Spinal cord (tissue), 10 donors: Measurements from ENCODE around the gene RET. TPM values are rescaled to one million over a fixed set of nuclear protein-coding genes. Genes with fewer than 3 reads are reported as not detected.

ENCODE experiments used
- DNase-seq, 6 donors: peaks; one replicate each; pipeline versions ENCODE4 v3.0.0 to v3.0.0-alpha.2; 2013 to 2015; ENCODE audit warnings: low spot score in 6 of 6, low read depth in 4 of 6
- H3K27ac ChIP-seq: one replicate; pipeline ENCODE4 v1.5.1; 2013; ENCODE audit warnings: low read depth, low read length, control low read depth
- H3K27me3 ChIP-seq: one replicate; pipeline ENCODE4 v1.6.1; 2013; ENCODE audit warnings: low read length; ENCODE audit not compliant: control insufficient read depth, insufficient read depth
- H3K36me3 ChIP-seq: one replicate; pipeline ENCODE4 v1.6.1; 2013; ENCODE audit warnings: low read length; ENCODE audit not compliant: control insufficient read depth, insufficient read depth
- H3K4me1 ChIP-seq: one replicate; pipeline ENCODE4 v1.6.1; 2013; ENCODE audit warnings: low read length; ENCODE audit not compliant: control insufficient read depth, insufficient read depth
- H3K4me3 ChIP-seq: one replicate; pipeline ENCODE4 v1.5.1; 2013; ENCODE audit warnings: low read depth, low read length, control low read depth
- H3K9me3 ChIP-seq: one replicate; pipeline ENCODE4 v1.6.1; 2013; ENCODE audit warnings: low read length; ENCODE audit not compliant: control insufficient read depth, insufficient read depth
- WGBS: methylation state at CpG from one replicate; pipeline ENCODE4 v1.1.5; 2013; ENCODE audit warnings: missing lambda C conversion rate; ENCODE audit not compliant: insufficient coverage; 5-methylcytosine and 5-hydroxymethylcytosine counted together
- long read RNA-seq, 4 donors: transcript quantifications; one replicate each; lab custom pipeline, GENCODE V29; 2026
- polyA plus RNA-seq, 2 donors: library from polyadenylated mRNA; unstranded; fragments of 120-200 nt; gene quantifications; one replicate each; pipeline ENCODE4 v1.2.1, GENCODE V29; 2013; ENCODE audit not compliant: insufficient read length in 2 of 2
- total RNA-seq, 2 donors: library from RNA; depleted of rRNA in 1 of 2; stranded (reverse); fragments of 120-200 nt in 1 of 2; fragments of >200 nt in 1 of 2; gene quantifications; one replicate each; pipeline versions ENCODE4 v1.2.3 to v1.2.4, GENCODE V29; 2013 to 2014
- donor health status: healthy.

The RET gene
- total RNA-seq (10 to 100 TPM in 1 of 2 donors, 1 to 10 TPM in 1; 9.5 to 49.9 TPM), polyA plus RNA-seq (10 to 100 TPM; 36.4 to 40.3 TPM)
- long read RNA-seq, donor 1, full-length matches to known transcripts: 1 of 1 reads
- long read RNA-seq, donor 1, partial matches to known transcripts: 0 of 1 reads
- long read RNA-seq, donor 1, other reads (novel, unspliced or antisense): 0 of 1 reads
- long read RNA-seq, donor 2, partial matches to known transcripts: 6 of 6 reads
- long read RNA-seq, donor 2, other reads (novel, unspliced or antisense): 0 of 6 reads
- long read RNA-seq, donor 3: 0 reads
- long read RNA-seq, donor 4: 0 reads

DNA sequence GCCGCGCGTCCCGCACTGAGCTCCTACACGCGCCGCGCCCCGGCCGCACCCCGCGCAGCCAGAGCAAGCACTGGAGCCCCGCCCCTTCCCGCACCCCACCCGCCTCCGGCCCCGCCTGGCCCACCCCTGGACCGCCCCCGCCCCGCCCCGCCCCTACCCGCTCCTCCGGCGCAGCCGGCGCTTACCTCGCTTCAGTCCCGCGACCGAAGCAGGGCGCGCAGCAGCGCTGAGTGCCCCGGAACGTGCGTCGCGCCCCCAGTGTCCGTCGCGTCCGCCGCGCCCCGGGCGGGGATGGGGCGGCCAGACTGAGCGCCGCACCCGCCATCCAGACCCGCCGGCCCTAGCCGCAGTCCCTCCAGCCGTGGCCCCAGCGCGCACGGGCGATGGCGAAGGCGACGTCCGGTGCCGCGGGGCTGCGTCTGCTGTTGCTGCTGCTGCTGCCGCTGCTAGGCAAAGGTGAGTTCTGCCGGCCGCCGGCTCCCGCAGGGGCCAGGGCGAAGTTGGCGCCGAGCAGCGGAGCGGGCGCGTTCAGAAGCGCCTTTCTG is at the start of gene RET:
RET (plus strand) TSS at position 194 of the 545 bp plus-strand sequence; CDS start at position 384, 190 bp downstream.
- H3K27me3 ChIP-seq: peaks cover 36% of the 10 kb centered on the region

DNA sequence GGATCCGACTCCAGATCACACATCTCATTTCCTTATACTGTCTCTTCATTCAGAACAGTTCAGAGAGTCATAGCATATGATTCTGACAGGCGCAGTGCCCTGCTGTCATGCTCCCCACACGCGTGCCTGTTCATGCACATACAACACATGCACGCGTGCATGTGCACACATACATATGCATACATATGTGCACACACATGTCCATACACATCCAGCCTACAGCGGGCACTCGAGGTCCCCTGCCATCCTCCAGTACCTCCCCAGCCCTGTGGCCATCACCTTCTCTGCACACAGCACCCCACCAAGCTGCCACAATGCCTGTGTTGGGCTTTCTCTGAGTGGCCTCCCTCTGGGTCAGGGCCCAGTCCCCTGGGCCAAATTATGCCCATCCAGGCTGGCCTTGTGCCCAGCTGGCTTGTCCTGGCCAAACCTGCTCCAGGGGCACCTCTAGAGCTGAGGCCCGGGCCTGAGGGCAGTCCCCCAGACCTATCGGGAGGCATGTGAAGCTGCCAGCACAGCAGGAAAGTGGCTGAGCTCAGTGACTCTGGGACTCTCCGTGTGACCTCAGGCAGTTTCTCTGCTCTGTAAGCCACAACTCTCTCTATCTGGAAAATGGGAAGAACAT is 49.4 kb upstream of the RET start:
- DNase-seq: no peak
- H3K27ac ChIP-seq: no peak overlapping the region

More for the DNA sequence above, at the start of gene RET:
- H3K9me3 ChIP-seq: no peaks in the 10 kb centered on the region
- DNase-seq: peak in 2 of 6 donors; percentile 43 to 76
- no peak within 1 kb of the TSS for H3K27ac ChIP-seq
- peak within 1 kb of the TSS; percentile 16 for H3K4me3 ChIP-seq
- WGBS: 0% methylated on average over 61 of the region's 78 CpGs
- H3K4me1 ChIP-seq: peaks cover 42% of the 10 kb centered on the region
- H3K36me3 ChIP-seq: no peaks in the 10 kb centered on the region

DNA sequence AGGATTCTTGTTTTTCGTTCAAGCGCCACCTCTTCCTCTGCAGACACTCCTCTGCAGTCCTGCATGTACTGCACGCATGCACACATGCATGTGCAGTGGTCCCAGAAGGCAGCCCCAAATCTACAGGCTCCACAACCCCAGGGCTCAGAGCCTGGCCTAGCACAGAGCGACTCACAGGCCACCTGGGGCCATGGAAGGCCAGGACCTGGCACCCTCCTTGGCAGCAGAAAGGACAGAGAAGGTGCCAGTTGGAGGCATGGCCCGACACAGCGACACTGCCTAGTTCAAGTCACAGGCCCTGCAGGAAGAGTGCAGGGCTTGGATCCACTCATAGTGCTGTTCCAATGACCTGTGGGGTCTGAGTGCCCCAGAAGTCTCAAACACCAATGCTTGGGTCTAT is 48.7 kb upstream of the RET start:
- Histone ChIP-seq H3K4me3 (no peak overlapping the region), H3K4me1 (peaks cover 10% of the 10 kb centered on the region), H3K27me3 (peaks cover 6% of the 10 kb centered on the region), H3K9me3 (peaks cover 2% of the 10 kb centered on the region), H3K27ac (no peak overlapping the region), H3K36me3 (no peaks in the 10 kb centered on the region)
- DNase-seq: no peak
- 90% methylated on average over 6 of the region's 6 CpGs for WGBS

More for the DNA sequence above, 49.4 kb upstream of the RET start:
- H3K4me1 ChIP-seq: peaks cover 10% of the 10 kb centered on the region
- H3K9me3 ChIP-seq: peaks cover 2% of the 10 kb centered on the region
- no peak overlapping the region for H3K4me3 ChIP-seq
- peaks cover 6% of the 10 kb centered on the region for H3K27me3 ChIP-seq
- WGBS: 89% methylated on average over 10 of the region's 11 CpGs
- H3K36me3 ChIP-seq: no peaks in the 10 kb centered on the region

DNA sequence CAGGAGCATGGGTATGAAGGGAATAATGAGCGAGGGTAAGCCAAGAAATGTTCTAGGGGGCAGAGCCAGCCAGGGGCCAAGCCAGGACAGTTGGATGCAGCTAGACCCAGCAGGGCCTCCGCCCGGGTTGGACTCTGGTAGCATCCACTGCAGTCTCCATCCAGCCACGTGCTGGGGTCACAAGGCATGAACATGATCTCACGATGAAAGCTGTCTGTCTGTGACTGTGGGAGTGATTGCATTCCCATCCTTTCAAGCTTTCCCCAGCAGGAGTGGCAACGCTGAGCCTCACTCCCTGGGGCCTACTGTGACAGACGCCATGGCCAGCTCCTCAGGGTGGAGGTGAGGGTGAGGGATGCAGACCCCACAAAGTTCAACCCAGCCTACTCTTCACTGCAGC is 47.8 kb upstream of the RET start:
- WGBS: 80% methylated on average over 5 of the region's 7 CpGs
- Histone ChIP-seq H3K4me1 (peaks cover 10% of the 10 kb centered on the region), H3K27me3 (peaks cover 6% of the 10 kb centered on the region), H3K4me3 (no peak overlapping the region), H3K36me3 (no peaks in the 10 kb centered on the region), H3K9me3 (peaks cover 2% of the 10 kb centered on the region), H3K27ac (no peak overlapping the region)
- no peak for DNase-seq

DNA sequence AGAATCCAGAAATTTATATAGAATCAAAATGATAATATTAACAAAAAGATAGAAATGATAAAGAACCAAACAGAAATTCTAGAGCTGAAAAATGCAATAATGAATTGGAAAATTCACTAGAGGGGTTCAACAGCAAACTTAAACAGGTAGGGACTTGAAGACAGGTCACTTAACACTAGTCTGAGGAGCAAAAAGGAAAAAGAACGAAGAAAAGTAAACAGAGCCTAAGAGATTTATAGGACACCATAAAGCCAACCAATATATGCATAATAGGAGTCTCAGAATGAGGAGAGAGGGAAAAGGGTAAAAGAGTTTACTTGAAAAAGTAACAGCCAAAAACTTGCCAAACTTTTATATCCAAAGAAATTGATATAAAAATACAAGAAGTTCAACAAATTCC is 44.3 kb upstream of the RET start:
- Histone ChIP-seq H3K9me3 (peaks cover 2% of the 10 kb centered on the region), H3K27me3 (no peaks in the 10 kb centered on the region), H3K36me3 (no peaks in the 10 kb centered on the region), H3K4me3 (no peak overlapping the region), H3K27ac (no peak overlapping the region), H3K4me1 (no peaks in the 10 kb centered on the region)
- WGBS: no CpG with 5 or more reads among the region's 1 CpG
- DNase-seq: no peak

DNA sequence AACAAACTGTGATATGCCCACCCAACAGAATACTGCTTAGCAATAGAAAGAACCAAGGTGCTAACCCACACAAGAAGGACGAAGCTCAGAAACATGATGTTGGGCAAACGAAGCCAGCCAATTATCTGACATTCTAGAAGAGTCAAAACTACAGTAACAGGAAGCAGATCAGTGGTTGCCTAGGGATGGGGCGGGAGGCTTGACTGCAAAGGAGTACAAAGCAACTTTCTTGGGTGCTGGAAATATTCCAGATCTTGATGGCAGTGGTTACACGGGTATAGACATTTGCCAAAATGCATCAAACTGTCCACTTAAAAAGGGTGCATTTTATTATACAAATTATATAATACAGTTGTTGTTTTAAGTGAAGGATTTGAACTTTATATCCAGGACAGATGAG is 41.1 kb upstream of the RET start:
- H3K36me3 ChIP-seq: no peaks in the 10 kb centered on the region
- no peaks in the 10 kb centered on the region for H3K4me1 ChIP-seq
- H3K9me3 ChIP-seq: peaks cover 2% of the 10 kb centered on the region
- no peak overlapping the region for H3K4me3 ChIP-seq
- H3K27ac ChIP-seq: no peak overlapping the region
- no peak for DNase-seq
- no peaks in the 10 kb centered on the region for H3K27me3 ChIP-seq
- WGBS: 40% methylated on average over 1 of the region's 4 CpGs

DNA sequence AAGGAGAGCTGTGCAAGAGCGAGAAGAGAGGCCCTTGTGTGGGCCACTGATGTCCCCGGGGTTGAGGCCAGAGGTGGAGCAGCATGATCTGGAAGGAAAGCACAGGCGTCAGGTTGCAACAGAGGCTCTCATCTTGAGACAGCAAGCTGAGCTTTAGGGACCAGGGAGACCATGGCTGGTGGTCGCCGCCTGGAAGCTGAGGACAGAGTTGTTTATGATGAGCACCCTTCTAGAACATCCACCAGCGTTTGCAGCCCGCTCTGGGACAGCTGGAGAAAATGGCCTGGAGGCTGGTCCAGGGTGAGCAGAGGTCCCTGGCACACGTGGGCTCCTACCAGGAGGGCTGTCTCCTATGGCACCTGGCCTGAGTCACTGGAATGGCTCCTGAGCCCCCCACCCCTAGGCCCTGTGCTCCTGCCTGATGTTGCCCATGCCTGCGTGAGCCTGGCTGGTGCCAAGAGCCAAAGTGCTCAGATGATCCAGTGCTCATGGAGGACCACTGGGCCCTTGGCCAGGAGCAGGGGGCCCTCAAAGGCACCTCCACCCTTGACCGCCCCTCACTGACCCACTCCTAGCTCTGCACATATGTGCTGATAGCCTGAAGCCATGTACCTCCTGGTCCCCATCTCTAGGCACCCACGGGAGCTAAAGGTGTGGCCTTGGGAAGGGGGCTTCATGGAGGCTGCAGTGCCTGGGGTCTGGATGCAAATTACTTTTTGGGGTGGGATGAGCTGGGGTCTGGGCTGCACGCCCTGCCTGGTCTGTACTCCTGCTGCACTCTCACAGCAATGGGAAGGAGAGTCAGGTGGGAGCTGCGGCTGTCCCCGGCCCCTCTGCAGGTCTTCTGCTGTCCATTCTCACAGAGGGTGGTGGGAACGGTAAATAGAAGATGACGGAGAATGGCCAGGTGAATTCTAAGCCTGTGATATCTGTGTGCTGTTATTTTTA is 40.1 kb upstream of the RET start:
- H3K4me3 ChIP-seq: no peak overlapping the region
- no peak overlapping the region for H3K27ac ChIP-seq
- WGBS: 90% methylated on average over 16 of the region's 16 CpGs
- H3K27me3 ChIP-seq: no peaks in the 10 kb centered on the region
- DNase-seq: no peak
- H3K4me1 ChIP-seq: no peaks in the 10 kb centered on the region
- H3K36me3 ChIP-seq: no peaks in the 10 kb centered on the region
- H3K9me3 ChIP-seq: peaks cover 2% of the 10 kb centered on the region

DNA sequence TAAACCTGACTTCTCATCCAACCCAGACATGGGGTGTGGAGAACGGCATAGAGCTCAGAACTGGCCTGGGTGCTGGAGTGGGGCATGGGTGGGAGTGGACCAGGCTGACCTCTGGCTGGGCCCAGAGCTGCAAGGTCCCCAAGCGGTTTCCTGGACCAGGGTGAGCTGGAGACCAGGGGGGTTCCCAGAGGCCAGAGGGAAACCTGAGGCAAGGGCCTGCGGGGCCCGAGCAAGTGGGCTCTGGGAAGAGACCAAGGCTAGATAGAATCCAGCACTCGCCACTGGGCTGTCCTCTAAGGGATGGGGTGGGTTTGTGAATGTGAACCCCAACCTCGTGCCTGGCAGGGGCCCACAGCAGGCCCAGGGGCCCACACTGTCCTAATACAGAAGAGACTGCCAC is 39.4 kb upstream of the RET start:
- DNase-seq: no peak
- H3K36me3 ChIP-seq: no peaks in the 10 kb centered on the region
- no peak overlapping the region for H3K4me3 ChIP-seq
- H3K9me3 ChIP-seq: no peaks in the 10 kb centered on the region
- 85% methylated on average over 3 of the region's 6 CpGs for WGBS
- no peaks in the 10 kb centered on the region for H3K27me3 ChIP-seq
- no peaks in the 10 kb centered on the region for H3K4me1 ChIP-seq
- no peak overlapping the region for H3K27ac ChIP-seq
